A673 (cell line): ENCODE measurements around the gene ZNF350.

Source experiments
- EZH2 ChIP-seq: fragments of 200-600 bp; sonication (generic); IDR thresholded peaks from 2 replicates; pipeline ENCODE4 v1.6.1; 2017; ENCODE audit warnings: borderline replicate concordance, low read depth, mild to moderate bottlenecking, mixed read lengths, antibody characterized with exemption, low read length; ENCODE audit not compliant: poor library complexity, severe bottlenecking
- TF ChIP-seq, protein P1 (sequence below): fragments of 300-800, 200-600 bp; sonication (generic); conservative IDR thresholded peaks from 2 replicates; pipeline ENCODE4 v1.5.1; 2017; ENCODE audit warnings: low read depth, mild to moderate bottlenecking, antibody characterized with exemption, low read length, moderate library complexity, mixed read lengths

DNA sequence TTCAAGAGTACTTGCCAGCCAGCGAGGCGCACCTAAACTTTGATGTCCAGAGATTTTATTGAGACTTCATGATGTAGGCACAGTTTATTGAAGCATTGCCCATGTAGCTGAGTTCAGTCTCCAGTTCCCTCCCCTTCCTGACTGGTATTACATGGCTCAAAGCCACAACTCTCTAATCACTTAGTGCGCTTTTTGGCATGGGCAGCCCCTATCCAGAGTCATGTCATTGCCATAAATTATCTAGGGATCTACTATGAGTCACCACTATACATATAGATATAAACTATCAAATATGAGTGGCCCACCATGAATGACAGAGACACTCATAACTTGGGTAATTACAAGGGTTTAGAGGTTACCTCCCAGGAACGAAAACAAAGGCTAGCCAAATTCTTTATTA is 33.9 kb upstream of the ZNF350 start:
- TF ChIP-seq, protein P1, sequence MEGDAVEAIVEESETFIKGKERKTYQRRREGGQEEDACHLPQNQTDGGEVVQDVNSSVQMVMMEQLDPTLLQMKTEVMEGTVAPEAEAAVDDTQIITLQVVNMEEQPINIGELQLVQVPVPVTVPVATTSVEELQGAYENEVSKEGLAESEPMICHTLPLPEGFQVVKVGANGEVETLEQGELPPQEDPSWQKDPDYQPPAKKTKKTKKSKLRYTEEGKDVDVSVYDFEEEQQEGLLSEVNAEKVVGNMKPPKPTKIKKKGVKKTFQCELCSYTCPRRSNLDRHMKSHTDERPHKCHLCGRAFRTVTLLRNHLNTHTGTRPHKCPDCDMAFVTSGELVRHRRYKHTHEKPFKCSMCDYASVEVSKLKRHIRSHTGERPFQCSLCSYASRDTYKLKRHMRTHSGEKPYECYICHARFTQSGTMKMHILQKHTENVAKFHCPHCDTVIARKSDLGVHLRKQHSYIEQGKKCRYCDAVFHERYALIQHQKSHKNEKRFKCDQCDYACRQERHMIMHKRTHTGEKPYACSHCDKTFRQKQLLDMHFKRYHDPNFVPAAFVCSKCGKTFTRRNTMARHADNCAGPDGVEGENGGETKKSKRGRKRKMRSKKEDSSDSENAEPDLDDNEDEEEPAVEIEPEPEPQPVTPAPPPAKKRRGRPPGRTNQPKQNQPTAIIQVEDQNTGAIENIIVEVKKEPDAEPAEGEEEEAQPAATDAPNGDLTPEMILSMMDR, result no peak
- TF ChIP-seq EZH2, result no peak
